IPS-18c (cell line): ENCODE data around the gene RPS6KC1.
"Not testable (repeated sequence)": the region's sequence is repeated elsewhere in the genome, so short reads cannot be mapped to it uniquely, and the experiment has no call there.

Source experiments
- H3K4me3 ChIP-seq: 2 replicates; pipeline ENCODE4 v1.7.0; 2013; ENCODE audit warnings: low read depth, mild to moderate bottlenecking, low read length, moderate library complexity; ENCODE audit not compliant: insufficient read depth
- H3K9me3 ChIP-seq: one replicate; pipeline ENCODE4 v1.6.1; 2013; ENCODE audit warnings: mild to moderate bottlenecking, low read length, moderate library complexity; ENCODE audit not compliant: control insufficient read depth, insufficient read depth

The RPS6KC1 gene

GRCh38 chr1:213275293-213275692 is 224.3 kb downstream of the RPS6KC1 start:
- Histone ChIP-seq H3K4me3 (no peak overlapping the region), H3K9me3 (no peaks in the 10 kb centered on the region)

GRCh38 chr1:213276236-213276635 is 225.2 kb downstream of the RPS6KC1 start:
- Histone ChIP-seq H3K9me3 (no peaks in the 10 kb centered on the region), H3K4me3 (no peak overlapping the region)

GRCh38 chr1:213277036-213277435 is 226.0 kb downstream of the RPS6KC1 start:
- H3K9me3 ChIP-seq, result no peaks in the 10 kb centered on the region
- H3K4me3 ChIP-seq, result no peak overlapping the region

- H3K4me3 ChIP-seq, result no peak overlapping the region
- H3K9me3 ChIP-seq, result no peaks in the 10 kb centered on the region
Observed at GRCh38 chr1:213279410-213279809, 228.4 kb downstream of the RPS6KC1 start.

GRCh38 chr1:213281640-213282301 is 230.7 kb downstream of the RPS6KC1 start:
- no peak overlapping the region for H3K4me3 ChIP-seq
- no peaks in the 10 kb centered on the region for H3K9me3 ChIP-seq

- Histone ChIP-seq H3K4me3 (no peak overlapping the region), H3K9me3 (no peaks in the 10 kb centered on the region)
Observed at GRCh38 chr1:213284626-213285025, 233.6 kb downstream of the RPS6KC1 start.

- Histone ChIP-seq H3K4me3 (no peak overlapping the region), H3K9me3 (no peaks in the 10 kb centered on the region)
Observed at GRCh38 chr1:213286235-213286634, 235.2 kb downstream of the RPS6KC1 start.

- no peaks in the 10 kb centered on the region for H3K9me3 ChIP-seq
- no peak overlapping the region for H3K4me3 ChIP-seq
Observed at GRCh38 chr1:213287987-213288386, 236.9 kb downstream of the RPS6KC1 start.

GRCh38 chr1:213291526-213291925 is 240.5 kb downstream of the RPS6KC1 start:
- Histone ChIP-seq H3K9me3 (no peaks in the 10 kb centered on the region), H3K4me3 (no peak overlapping the region)

- Histone ChIP-seq H3K4me3 (no peak overlapping the region), H3K9me3 (no peaks in the 10 kb centered on the region)
Observed at GRCh38 chr1:213292614-213293013, 241.6 kb downstream of the RPS6KC1 start.

GRCh38 chr1:213295860-213296259 is 244.8 kb downstream of the RPS6KC1 start:
- Histone ChIP-seq H3K4me3 (no peak overlapping the region), H3K9me3 (no peaks in the 10 kb centered on the region)

GRCh38 chr1:213296558-213296957 is 245.5 kb downstream of the RPS6KC1 start:
- Histone ChIP-seq H3K4me3 (no peak overlapping the region), H3K9me3 (no peaks in the 10 kb centered on the region)

GRCh38 chr1:213297021-213297420 is 246.0 kb downstream of the RPS6KC1 start:
- H3K4me3 ChIP-seq, result no peak overlapping the region
- no peaks in the 10 kb centered on the region for H3K9me3 ChIP-seq

GRCh38 chr1:213300433-213300832 is 249.4 kb downstream of the RPS6KC1 start:
- Histone ChIP-seq H3K4me3 (no peak overlapping the region), H3K9me3 (no peaks in the 10 kb centered on the region)

GRCh38 chr1:213301524-213301923 is 250.5 kb downstream of the RPS6KC1 start:
- not testable (repeated sequence) for H3K4me3 ChIP-seq, H3K9me3 ChIP-seq

GRCh38 chr1:213303286-213303685 is 252.2 kb downstream of the RPS6KC1 start:
- Histone ChIP-seq H3K4me3 (no peak overlapping the region), H3K9me3 (no peaks in the 10 kb centered on the region)

GRCh38 chr1:213315571-213315970 is 264.5 kb downstream of the RPS6KC1 start:
- no peak overlapping the region for H3K4me3 ChIP-seq
- H3K9me3 ChIP-seq, result peaks cover 4% of the 10 kb centered on the region

- not testable (repeated sequence) for H3K4me3 ChIP-seq, H3K9me3 ChIP-seq
Observed at GRCh38 chr1:213318458-213318857, 267.4 kb downstream of the RPS6KC1 start.

- Histone ChIP-seq H3K9me3 (peaks cover 4% of the 10 kb centered on the region), H3K4me3 (no peak overlapping the region)
Observed at GRCh38 chr1:213320191-213320870, 269.3 kb downstream of the RPS6KC1 start.
